HG02852 (cell line): ENCODE data around the gene KLF6.
"Not testable (repeated sequence)": the region's sequence is repeated elsewhere in the genome, so short reads cannot be mapped to it uniquely, and the experiment has no call there.

Experiments used
- ATAC-seq: cut with Tn5 transposase; IDR thresholded peaks from one replicate; pipeline ENCODE4 v1.9.1; 2021; ENCODE audit warnings: mild to moderate bottlenecking, moderate library complexity; ENCODE audit not compliant: unreplicated experiment

Gene KLF6

DNA sequence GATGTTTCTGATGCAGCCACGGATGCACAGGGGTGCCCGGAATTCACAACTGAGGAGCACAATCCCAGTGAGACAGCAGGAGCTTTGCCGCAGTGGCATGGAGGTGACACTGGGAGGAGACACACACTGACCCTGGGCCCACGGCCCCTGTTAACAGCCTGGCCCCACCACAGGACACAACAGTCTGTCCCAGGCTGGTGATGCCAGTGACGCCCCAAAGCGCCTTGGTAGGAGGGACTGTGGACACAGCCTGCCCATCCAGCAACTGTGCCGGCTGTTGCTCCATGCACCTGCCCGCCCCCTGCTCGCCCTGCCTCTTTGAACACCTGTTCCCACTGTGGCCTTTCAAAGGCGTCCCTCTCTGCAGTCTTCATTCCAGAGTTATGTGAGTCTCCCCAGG, 49.8 kb downstream of the KLF6 start:
- ATAC-seq = no peak

DNA sequence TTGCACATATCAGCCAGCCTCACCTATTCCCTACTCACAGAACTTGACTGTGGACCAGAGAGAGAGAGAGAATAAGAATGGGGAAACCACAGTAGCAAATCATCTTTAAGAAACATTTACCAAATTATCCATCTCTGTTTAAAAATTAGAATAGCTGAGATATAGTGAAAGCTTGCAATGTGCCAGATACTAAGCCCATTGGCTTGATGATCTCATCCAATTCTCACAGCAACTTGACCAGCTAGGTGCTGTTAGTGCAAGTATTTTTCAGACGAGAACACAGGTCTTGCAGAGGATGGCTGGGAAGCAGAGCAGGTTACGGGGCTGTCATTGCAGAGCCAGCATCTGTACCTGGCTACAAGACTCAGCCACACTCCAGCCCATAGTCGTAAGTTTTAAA, 50.9 kb downstream of the KLF6 start:
- ATAC-seq = no peak

DNA sequence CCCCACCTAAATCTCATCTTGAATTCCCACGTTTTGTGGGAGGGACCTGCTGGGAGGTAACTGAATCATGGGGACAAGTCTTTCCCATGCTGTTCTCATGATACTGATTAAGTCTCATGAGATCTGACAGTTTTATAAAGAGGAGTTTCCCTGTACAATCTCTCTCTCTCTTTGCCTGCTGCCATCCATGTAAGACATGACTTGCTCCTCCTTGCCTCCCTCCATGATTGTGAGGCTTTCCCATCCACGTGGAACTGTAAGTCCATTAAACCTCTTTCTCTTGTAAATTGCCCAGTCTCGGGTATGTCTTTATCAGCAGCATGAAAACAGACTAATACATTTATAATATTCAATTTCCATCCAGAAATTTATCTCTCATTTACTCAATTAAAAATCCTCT, 52.8 kb downstream of the KLF6 start:
- not testable (repeated sequence) for ATAC-seq

- ATAC-seq = no peak
Observed at GRCh38 chr10:3729397-3729976, 55.5 kb downstream of the KLF6 start.

- no peak for ATAC-seq
Observed at GRCh38 chr10:3728563-3728962, 56.4 kb downstream of the KLF6 start.

GRCh38 chr10:3727268-3727667, 57.7 kb downstream of the KLF6 start:
- no peak for ATAC-seq
